ENCODE data around the gene SORCS3.

DNA sequence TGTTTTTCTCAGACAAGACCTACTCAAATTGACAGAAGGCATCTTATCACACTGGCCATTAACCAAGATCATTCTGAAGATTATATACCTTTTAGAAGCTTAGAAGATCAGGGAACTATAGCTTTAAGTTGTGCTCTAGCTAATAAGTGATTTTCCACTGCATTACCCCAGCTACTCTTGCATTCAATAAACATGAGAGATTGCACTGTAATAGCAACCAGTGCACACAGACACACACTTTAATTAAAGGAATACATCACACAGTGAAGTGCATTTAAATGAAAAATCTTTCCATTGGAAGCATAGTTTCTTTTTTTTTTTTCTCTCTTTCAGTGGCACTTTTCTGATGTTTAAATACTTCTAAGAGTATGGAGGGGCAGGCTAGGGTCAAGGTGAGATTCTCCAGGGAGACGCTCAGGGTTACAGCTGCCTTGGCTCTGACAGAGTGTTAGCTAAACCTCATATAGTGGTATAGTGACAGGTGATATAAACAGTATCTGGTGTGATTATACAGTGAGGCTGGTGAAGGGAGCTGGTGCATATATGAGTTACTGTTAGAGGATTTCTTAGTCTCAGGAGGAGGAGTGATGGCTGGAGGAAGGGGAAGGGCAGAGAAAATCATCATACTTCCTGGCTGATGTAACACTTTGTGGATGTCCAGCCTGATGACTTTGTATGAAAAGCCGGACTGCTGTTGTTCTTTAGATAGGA is 369.5 kb downstream of the SORCS3 start:
- TF ChIP-seq U2AF2 (optimal IDR thresholded peaks at IDR 0.05; ENCODE audit: low read depth, low read length): no peak
- no peak for TF ChIP-seq HDAC2 (IDR thresholded peaks at IDR 0.05)
- TF ChIP-seq, protein P1, sequence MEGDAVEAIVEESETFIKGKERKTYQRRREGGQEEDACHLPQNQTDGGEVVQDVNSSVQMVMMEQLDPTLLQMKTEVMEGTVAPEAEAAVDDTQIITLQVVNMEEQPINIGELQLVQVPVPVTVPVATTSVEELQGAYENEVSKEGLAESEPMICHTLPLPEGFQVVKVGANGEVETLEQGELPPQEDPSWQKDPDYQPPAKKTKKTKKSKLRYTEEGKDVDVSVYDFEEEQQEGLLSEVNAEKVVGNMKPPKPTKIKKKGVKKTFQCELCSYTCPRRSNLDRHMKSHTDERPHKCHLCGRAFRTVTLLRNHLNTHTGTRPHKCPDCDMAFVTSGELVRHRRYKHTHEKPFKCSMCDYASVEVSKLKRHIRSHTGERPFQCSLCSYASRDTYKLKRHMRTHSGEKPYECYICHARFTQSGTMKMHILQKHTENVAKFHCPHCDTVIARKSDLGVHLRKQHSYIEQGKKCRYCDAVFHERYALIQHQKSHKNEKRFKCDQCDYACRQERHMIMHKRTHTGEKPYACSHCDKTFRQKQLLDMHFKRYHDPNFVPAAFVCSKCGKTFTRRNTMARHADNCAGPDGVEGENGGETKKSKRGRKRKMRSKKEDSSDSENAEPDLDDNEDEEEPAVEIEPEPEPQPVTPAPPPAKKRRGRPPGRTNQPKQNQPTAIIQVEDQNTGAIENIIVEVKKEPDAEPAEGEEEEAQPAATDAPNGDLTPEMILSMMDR (IDR thresholded peaks at IDR 0.05 in 2 of 3, conservative IDR thresholded peaks at IDR 0.05 in 1 of 3; ENCODE audit: insufficient read depth in 2 of 3, low read depth in 1 of 3, low read length in 3 of 3): no peak
- TF ChIP-seq, protein P2, sequence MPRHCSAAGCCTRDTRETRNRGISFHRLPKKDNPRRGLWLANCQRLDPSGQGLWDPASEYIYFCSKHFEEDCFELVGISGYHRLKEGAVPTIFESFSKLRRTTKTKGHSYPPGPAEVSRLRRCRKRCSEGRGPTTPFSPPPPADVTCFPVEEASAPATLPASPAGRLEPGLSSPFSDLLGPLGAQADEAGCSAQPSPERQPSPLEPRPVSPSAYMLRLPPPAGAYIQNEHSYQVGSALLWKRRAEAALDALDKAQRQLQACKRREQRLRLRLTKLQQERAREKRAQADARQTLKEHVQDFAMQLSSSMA (CRISPR knock-in tag; IDR thresholded peaks at IDR 0.05): no peak
- TF ChIP-seq, protein P3, sequence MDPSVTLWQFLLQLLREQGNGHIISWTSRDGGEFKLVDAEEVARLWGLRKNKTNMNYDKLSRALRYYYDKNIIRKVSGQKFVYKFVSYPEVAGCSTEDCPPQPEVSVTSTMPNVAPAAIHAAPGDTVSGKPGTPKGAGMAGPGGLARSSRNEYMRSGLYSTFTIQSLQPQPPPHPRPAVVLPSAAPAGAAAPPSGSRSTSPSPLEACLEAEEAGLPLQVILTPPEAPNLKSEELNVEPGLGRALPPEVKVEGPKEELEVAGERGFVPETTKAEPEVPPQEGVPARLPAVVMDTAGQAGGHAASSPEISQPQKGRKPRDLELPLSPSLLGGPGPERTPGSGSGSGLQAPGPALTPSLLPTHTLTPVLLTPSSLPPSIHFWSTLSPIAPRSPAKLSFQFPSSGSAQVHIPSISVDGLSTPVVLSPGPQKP (CRISPR knock-in tag; IDR thresholded peaks at IDR 0.05): no peak
- no peak for TF ChIP-seq TARDBP (IDR thresholded peaks at IDR 0.05)
- no peak for TF ChIP-seq JUNB (CRISPR knock-in tag; conservative IDR thresholded peaks at IDR 0.05)

Measured in K562 (cell line).